GM12874 (cell line): ENCODE measurements around the gene TLE7.

Experiments used
- TF ChIP-seq, protein P1 (sequence below): IDR thresholded peaks from 2 replicates; pipeline ENCODE4 v1.5.1; 2011; ENCODE audit warnings: low read depth, mild to moderate bottlenecking, control low read depth, low read length, moderate library complexity; ENCODE audit not compliant: insufficient read depth

Gene TLE7

DNA sequence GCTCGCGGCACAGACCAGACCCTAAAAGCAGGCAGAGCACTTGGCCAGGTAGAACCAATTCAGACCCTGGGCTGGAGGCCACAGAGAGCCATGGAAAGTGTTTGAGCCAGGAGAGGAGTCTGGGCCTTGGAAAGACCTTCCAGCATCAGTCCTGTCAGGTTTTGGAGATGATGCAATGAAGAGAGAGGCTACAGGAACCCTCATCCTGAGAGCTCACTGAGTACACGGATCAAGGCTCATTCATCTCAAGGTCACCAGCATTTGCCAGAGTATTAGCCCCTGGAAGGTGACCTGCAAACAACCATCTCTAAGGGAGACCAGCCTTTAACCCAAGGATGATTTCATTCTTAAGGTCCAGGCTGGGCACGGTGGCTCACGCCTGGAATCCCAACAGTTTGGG, 27.8 kb downstream of the TLE7 start:
- TF ChIP-seq, protein P1, sequence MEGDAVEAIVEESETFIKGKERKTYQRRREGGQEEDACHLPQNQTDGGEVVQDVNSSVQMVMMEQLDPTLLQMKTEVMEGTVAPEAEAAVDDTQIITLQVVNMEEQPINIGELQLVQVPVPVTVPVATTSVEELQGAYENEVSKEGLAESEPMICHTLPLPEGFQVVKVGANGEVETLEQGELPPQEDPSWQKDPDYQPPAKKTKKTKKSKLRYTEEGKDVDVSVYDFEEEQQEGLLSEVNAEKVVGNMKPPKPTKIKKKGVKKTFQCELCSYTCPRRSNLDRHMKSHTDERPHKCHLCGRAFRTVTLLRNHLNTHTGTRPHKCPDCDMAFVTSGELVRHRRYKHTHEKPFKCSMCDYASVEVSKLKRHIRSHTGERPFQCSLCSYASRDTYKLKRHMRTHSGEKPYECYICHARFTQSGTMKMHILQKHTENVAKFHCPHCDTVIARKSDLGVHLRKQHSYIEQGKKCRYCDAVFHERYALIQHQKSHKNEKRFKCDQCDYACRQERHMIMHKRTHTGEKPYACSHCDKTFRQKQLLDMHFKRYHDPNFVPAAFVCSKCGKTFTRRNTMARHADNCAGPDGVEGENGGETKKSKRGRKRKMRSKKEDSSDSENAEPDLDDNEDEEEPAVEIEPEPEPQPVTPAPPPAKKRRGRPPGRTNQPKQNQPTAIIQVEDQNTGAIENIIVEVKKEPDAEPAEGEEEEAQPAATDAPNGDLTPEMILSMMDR: no peak

DNA sequence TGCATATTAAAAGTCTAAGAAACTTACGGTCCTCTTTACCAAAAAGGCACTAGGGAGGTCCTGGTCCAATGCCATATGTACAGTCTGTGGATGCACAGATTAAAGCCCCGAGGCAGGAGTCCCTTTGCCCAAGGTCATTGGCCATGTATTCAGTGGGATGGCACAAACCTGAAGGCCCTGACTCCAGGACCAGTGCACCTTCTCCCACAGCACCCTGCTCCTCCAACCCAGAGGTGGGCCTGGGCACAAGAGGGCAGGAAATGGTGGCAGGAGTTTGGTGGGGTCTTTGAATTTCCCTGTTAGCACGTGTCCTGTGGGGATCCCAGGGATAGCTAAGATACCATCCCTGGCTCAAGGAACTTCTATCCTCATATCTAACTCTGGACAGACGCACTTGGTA, 28.5 kb downstream of the TLE7 start:
- TF ChIP-seq, protein P1: no peak

DNA sequence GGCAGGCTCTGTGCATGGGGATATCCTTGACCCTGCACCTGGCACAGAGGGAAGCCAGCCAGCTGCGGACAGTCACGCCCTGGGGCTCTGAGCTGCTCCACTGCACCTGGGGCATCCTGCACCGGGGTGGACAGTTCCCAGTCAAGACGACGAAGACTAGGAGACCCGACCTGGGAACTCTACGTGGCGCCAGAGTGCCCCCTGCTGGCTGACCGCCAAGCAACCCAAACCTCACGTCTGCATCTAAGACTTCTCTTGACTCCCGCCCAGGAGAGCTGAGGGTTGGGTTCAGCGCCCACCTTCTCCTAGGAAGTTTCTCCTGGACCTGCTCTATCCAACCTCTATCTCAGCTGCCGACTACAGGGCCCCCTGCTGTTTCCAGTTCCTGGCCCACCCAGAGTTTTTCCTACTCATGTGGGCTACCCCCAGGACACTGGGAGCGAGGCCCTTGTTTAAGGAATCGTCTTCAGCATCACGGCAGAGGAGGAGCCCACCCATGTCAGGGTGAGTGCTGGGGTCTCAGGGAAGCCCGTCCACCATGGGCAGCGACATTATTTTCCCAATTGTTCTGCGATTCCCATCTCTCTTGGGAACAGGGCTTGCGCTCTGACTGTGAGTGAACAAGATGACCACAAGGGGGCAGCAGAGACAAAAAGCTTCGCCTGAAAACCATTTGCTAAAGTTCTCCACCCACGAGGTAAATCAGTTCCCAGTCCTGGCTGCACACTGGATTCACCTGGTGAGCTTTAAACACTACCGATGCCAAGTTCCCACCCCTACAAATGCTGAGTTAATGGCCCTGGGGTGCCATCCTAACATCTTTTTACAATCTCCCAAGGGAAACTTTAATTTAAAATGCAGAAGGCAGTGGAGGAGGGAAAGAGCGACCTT, 29.3 kb downstream of the TLE7 start:
- TF ChIP-seq, protein P1: peak; percentile 72

- TF ChIP-seq, protein P1: no peak
These were observed 31.7 kb downstream of the TLE7 start for GRCh38 chr16:71410146-71410545.

DNA sequence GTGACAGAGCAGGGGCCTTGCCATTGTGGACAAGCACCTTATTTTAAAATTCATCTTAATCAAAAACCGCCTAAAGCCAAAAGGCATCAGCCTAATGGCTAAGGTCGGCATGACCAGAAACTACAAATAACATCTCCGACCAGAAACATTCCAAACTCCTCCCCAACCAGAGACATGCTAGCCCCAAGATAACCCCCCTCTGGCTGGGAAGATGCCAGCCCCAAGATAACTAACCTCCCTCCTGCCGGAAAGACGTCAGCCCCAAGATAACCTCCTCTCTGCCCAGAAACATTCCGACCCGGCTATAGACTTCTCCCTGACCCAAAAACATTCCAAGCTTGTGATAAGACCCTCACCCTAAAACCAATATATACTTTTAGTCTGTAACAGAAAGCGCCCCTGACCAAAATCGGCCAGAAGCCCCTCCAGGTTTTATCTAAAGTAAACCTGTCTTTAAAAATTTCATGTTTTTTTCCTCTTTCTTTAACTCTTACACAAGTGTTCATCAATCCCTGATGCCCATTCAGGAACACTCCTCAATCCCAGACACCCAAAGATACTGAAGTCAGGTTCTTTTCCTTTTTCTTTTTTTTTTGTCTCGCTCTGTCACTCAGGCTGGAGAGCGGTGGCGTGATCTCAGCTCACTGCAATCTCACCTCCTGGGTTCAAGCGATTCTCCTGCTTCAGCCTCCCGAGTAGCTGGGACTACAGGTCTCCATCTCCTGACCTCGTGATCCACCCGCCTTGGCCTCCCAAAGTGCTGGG, 32.7 kb downstream of the TLE7 start:
- TF ChIP-seq, protein P1: no peak

GRCh38 chr16:71408536-71408935, 33.3 kb downstream of the TLE7 start:
- TF ChIP-seq, protein P1: no peak

DNA sequence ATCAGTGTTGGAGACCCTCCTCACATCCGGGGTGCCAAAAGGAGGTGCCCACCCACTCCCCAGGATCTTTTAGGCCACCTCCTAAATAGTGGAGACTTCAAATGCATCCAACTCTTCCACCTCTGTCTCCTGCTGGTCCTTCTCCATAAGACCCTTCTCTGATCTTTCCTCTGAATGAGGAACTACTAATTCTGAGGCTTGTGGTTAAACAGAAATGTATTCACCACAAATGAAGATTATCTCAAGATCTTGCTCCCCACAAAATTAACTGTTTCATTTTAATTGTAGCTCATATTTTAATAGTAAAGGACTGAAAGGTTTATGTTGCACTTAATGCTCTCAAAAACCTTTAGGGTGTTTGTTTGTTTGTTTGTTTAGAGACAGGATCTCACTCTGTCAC, 34.1 kb downstream of the TLE7 start:
- TF ChIP-seq, protein P1: no peak
